A172 (cell line): ENCODE results near the gene CSPG4. TPM values are rescaled to one million over a fixed set of nuclear protein-coding genes. Genes with fewer than 3 reads are reported as not detected.
"Not testable (repeated sequence)": the region's sequence is repeated elsewhere in the genome, so short reads cannot be mapped to it uniquely, and the experiment has no call there.

ENCODE experiments used
- DNase-seq: peaks from one replicate; pipeline ENCODE4 v3.0.0-alpha.2; 2015; ENCODE audit warnings: low spot score
- total RNA-seq: library from RNA; depleted of rRNA; stranded (reverse); fragments of >200 nt; shearing (Covaris generic); gene quantifications from 2 replicates; pipeline ENCODE4 v1.2.3, GENCODE V29; 2014; rRNA removed

Gene CSPG4, protein sequence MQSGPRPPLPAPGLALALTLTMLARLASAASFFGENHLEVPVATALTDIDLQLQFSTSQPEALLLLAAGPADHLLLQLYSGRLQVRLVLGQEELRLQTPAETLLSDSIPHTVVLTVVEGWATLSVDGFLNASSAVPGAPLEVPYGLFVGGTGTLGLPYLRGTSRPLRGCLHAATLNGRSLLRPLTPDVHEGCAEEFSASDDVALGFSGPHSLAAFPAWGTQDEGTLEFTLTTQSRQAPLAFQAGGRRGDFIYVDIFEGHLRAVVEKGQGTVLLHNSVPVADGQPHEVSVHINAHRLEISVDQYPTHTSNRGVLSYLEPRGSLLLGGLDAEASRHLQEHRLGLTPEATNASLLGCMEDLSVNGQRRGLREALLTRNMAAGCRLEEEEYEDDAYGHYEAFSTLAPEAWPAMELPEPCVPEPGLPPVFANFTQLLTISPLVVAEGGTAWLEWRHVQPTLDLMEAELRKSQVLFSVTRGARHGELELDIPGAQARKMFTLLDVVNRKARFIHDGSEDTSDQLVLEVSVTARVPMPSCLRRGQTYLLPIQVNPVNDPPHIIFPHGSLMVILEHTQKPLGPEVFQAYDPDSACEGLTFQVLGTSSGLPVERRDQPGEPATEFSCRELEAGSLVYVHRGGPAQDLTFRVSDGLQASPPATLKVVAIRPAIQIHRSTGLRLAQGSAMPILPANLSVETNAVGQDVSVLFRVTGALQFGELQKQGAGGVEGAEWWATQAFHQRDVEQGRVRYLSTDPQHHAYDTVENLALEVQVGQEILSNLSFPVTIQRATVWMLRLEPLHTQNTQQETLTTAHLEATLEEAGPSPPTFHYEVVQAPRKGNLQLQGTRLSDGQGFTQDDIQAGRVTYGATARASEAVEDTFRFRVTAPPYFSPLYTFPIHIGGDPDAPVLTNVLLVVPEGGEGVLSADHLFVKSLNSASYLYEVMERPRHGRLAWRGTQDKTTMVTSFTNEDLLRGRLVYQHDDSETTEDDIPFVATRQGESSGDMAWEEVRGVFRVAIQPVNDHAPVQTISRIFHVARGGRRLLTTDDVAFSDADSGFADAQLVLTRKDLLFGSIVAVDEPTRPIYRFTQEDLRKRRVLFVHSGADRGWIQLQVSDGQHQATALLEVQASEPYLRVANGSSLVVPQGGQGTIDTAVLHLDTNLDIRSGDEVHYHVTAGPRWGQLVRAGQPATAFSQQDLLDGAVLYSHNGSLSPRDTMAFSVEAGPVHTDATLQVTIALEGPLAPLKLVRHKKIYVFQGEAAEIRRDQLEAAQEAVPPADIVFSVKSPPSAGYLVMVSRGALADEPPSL (N-terminal part only)
- 132 and 171 TPM in 2 replicates for total RNA-seq

DNA sequence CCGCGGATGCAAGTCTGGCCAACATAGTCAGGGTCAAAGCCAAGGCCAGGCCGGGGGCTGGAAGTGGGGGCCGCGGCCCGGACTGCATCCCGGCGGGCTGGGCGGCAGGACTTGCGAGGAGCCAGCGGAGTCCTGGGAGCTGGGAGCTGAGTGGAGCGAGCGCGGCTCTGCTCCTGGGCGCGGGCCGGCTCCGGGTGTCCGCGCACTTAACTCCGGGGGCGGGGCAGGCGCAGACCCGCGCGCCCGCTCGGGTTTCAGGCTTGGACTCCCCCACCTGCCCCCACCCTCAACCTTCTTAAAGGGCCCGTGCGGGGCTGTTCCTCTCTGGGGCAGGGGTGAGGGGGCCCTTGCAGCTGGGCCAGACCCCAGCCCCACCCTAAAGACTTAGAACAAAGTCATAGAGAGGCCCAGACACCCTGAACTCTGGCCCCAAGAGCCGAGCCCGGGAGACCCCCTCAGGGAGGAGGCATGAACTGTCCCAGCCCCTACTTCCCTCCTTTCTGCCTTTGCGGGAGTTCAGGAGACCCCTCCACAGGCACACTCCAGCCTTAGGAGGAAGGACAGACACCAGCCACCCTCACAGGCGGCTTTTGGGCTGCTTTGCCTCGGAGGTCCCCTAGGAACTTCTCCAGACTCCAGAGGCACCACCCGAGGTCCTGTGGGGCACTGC lies at the start of gene CSPG4:
Gene CSPG4 (minus strand): TSS at position 181 of the 670 bp plus-strand sequence. CDS start 93 bp downstream, at position 88.
- DNase-seq = peak; percentile 46

DNA sequence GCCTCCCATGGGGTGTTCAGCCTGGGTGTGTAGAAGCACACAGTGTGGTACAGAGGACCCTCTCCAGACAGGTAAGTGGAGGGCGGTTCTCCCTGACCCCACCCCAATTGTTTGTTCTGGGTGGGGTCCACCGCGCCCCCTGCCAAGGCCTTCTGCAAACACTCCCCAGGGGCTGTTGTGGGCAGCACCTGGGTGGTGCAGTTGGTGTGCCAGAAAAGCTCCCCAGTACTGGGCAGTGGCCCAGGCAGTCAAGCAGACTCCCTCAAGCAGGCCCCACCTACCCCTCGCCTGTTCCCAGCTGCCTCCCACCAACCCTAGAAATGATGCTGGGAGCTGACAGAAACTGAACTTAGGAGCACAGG lies 49.7 kb upstream of the CSPG4 start:
- DNase-seq = not testable (repeated sequence)

DNA sequence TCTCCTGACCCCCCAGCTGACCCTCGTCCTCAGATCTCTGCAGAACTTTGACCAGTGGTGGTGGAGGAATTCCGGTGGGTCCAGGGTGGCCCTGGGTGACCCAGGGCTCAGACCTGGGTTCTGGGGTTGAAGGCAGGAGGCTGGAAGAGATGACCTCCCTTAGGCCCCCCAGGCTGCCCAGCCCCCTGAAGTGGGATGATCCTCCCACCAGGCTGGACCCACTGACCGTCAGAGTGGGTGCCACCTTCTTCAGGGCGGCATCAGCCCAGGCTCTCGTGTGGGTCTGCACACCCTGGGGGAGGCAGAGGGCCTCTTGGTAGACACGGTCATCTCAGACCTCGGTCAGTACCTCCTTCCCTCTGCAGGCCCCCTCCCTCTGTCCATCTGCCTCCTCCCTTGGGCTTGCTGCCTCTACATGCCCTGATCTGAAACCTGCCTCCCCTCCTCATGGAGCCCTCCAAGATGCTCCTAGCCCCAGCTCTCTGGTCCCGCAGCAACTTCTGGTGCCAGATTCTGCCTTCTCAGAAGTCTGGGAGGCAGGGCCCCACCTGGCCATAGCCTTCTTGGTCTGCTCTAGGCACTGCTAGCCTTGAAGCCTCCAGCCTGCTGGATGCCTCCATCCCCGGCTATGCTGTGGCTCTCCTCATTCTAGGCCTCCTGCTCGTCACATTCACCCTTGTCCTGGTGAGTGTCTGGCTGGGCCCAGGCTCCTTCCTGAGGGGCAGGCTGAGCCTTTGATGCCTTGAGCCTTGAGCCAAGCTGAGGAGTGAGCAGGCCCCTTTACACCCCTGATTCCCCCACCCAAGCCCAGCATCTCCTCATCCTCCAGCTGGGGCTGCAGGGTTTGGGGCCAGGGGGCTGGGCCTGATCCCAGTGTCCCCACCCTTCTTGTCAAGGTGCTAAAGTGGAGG lies 49.1 kb upstream of the CSPG4 start:
- no peak for DNase-seq

DNA sequence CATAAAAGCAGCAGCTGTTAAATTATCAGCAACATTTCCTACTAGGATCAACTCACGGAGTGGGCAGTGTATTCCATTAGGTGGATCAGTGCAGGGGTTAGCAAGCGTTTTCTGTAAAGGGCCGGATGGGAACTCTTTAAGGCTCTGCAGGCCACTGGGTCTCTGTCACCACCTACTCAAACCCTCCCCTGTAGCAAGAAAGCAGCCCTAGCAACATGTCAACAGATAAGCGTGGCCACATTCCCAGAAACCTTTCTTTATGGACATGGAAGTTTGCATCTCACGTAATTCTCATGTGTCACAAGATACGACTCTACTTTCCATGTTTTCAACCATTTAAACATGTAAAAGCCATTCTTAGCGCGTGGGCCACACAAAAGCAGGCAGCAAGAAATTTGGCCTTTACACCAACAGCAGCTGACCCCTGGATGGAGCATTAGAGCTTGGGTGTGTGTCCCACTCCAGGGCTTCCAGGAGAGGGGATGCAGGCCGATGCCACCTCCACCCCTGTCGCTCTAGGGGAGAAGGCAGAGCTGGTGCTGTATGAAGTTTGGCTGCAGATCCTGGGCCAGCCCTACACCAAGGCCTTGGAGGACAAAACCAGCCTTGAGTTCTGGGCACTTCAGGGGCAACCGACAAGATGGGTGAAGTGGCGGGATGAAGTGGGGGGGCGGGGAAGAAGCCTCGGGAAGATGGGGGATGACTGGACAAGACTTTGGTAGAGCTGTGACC lies 48.2 kb upstream of the CSPG4 start:
- DNase-seq = no peak

DNA sequence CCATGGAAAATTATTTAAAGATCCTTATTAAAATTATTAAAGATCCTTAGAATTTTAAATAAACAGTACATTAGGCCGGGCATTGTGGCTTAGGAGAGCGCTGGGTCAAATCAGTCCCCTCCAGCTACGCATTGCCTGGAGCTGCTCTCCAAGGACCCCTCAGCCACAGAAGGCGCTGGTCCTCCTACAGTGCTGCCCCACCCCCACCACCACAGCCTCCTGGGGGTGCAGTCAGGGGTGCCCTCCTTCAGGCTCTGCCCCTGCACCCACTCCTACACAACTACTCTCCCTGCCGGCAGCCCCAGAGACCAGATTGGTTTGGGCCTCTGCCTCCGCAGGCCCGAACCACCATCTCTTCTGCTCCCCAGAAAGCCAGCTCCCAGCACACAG lies 47.5 kb upstream of the CSPG4 start:
- DNase-seq = not testable (repeated sequence)

DNA sequence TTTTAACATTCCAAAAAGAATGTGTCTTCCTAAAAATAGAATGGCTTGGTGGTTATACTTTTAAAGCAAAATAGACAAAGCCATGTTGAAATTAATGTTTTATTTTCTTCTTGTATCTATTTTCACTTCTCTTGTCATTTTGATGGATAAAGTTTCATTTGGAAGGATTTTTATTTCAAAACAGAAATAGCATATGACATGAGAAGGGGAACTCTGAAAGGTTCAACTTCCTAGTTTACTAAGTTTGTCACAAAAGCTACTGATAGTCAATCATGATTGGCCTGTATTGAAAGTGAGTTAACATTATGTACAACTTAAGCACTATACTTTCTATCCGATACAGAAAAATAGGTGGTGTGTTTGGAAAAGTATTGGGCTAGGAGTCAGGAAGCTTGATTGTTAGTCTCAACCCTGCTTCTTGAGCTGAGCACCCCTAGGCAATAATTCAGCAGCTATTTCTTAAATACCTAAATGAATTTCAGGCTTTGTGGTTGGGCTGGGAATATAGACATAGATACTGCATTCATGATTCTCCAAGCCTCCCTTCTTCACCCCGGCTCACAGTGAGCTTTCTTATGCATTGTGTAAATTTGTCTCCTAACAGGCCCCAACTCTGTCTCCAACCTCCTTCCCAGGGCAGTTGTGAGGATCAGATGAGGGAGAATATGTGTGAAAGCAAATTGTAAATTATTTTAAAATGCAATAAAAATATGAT lies 46.9 kb upstream of the CSPG4 start:
- DNase-seq = no peak

DNA sequence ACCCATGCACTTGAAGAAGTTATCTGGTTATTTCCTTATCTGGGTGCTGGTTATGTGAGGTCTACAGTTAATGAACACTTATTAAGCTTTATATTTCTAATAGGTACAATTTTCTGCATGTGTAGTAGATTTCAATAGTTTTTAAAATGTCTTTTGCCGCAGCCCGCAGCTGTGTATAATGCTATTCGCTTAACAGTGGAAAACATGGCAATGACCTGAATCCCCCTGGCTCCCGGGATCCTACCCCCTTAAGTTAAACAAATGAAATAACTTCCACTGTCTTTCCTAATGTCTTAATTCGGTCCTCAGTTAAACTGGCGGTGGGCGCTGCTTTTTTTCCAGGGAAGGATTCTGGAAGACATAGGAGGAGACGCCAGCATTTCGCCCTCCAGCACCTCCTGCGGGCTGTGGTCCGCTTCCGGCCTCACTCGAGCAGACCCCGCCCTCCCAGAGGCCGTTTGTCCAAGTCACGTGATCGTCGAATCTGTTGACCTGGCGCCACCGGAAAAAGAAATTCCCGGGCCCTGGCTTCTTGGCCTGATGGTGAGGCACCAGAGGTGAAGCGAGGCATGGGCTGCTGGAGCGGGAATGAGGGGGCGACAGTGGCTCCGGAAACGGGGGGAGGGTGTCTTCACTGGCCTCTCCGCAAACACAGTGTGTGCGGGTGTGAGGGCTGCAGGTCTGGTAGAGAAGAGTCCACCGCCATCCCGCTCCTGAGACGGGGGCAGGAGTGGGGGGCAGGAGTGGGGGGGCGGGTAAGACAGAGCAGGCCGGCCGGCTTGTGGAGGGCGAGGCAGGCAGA lies 45.6 kb upstream of the CSPG4 start:
- DNase-seq = peak; percentile 87

DNA sequence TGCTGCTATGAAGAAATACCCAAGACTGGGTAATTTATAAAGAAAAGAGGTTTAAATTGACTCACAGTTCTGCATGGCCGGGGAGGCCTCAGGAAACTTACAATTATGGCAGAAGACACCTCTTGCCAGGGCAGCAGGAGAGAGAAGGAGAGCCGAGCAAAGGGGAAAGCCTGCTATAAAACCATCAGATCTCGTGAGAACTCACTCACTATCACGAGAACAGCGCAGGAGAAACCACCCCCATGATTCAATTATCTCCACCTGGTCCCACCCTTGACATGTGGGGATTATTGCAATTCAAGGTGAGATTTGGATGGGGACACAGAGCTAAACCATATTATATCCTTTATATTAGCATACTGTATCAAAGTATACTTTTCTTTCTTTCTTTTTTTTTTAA lies 42.2 kb upstream of the CSPG4 start:
- not testable (repeated sequence) for DNase-seq

DNA sequence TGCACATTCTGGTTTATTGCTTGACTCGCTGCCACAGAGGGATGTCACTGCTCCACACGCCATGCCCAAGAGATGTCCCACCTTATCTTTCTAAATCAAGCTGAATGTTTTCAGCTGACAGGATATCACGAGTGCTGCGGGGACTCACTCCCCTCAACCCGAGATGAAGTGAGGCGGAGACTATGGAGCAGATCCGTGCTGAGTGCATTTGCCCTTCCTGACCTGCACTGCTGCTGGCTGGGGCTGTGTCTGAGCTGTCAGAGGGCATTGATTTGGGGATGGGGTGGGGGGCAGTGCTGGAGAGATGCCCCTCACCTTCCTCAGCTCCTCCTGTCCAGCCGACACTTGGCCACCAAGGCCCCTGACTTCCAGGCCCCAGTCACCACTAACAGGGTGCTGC lies 40.5 kb upstream of the CSPG4 start:
- DNase-seq = no peak

DNA sequence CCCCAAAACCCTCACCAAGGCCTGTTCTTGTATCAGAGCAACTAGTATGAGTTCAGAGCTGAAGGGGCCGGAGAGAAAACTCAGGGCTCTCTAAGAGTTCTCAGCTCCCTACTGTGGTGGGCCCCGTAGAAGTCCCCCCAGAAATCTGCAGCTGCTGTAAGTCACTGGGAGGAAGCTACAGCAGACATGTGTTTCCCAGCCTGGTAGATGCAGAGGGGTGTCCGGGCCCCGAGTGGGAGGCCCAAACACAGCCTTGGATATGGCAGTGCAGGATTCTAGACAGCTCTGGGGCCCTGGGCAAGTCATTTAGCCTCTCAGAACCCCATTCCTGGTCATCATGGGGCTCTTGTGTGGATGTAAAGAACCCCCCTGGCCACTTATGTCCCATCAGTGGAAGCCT lies 39.2 kb upstream of the CSPG4 start:
- DNase-seq = no peak

DNA sequence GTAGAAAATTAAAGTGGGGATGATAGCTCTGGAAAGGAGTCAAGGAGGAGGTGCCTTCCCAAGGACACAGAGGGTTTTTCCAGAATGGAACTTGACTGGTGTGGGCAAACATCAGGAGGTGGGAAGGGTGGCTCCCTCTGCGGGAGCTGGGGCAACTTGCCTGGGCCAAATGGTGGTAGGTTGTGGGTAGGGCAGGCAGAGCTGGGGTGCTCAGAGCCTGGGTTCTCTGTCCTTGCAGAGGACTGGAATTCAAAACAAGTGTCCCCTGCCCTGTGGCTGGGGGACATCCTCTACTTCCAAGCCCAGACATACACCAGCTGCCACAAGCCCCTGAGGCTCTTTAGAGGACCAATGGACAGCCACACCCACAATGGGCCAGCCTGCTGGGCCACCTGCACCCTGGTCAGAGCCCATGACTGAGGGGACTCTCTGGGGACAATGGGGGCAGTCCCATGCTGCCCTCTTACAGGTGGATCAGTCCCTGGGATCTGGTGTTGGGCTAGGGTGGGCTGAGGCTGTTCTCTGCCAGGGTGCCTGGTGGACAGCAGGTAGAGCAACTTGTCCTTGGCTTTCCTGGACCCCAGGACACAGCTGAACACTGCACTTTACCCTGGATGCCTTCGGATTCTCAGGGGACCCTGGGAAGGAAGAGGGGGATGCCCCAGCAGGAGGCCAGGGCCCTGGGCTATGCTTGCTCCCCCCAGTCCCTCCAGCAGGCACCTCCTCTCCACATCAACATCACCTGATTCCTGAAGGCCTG lies 38.6 kb upstream of the CSPG4 start:
- DNase-seq = no peak

DNA sequence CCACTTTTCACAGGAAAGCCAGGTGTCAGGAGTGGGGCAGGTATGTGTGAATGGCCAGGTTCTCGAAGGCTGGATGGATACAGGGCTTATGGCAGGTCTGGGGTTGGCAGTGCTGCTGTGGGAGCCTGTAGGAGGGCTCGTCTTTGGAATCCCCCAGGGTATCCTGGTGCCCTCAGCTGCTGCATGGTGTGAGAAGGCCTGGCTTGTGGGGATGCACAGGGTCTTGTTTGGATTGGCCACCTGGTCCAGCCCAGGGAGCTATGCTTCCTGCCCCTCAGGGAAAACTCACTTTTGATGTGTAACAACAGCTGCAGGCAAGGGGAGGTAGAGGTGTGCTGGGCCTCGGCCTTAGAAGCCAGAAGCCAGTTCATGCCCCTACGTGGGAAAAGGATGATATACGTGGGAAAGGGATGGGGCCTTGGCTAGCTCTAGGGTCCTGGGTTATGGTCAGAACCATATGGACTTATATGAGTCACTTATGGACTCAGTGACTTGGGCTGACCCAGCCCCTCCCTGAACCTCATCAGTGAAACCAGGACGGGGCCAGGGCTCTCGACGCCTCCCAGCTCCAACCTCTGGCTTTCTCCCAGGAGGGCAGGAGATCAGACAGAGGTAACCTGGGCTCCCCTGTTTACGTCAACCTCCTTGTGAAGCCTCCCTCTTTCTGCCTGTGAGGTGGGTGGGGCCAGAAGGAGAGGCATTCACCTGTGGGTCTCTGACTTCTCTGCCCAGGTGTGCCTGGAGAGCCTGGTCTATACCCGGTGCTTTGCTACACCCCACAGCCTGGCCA lies 37.8 kb upstream of the CSPG4 start:
- no peak for DNase-seq

DNA sequence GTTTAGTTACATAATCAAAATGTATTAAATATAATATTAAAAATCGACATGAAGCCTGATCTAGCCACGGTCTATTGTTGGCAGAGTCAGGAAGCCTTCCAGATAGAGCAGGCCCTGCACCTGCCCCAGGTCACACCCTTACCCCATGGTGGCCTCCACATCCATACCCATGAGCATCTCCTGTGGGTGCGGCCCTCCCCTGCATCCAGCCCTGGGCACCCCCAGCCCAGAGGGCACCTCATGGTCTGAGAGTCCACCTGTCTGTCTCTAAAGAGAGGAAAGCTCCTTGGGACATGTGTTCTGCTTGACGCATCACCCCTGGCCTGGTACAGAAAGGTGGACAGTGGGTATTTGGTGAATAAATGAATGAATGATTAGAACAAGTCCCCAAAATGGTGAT lies 37.2 kb upstream of the CSPG4 start:
- no peak for DNase-seq

DNA sequence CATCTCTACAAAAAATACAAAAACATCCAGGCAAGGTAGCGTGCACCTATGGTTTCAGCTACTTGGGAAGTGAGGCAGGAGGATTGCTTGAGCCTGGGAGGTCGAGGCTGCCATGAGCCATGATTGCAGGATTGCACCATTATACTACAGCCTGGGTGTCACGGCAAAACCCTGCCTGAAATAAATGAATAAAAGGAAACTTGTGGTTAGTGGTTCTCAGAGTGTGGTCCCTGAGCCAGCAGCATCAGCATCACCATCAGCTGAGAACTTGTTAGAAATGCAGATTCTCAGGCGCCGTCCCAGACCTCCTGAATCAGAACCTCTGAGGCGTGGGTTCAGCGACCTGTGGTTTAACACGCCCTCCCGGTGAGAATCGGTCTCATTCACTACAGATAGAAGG lies 36.2 kb upstream of the CSPG4 start:
- DNase-seq = not testable (repeated sequence)

DNA sequence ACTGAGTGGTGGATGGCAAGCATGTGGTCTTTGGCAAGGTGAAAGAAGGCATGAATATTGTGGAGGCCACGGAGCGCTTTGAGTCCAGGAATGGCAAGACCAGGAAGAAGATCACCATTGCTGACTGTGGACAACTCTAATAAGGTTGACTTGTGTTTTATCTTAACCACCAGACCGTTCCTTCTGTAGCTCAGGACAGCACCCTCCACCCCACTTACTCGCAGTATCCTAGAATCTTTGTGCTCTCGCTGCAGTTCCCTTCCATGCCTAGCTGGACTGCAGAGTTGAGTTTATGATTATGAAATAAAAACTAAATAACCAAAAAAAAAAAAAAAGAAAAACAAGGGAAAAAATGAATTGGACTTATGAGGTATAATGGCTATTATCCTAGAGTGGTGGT lies 34.5 kb upstream of the CSPG4 start:
- DNase-seq = not testable (repeated sequence)

DNA sequence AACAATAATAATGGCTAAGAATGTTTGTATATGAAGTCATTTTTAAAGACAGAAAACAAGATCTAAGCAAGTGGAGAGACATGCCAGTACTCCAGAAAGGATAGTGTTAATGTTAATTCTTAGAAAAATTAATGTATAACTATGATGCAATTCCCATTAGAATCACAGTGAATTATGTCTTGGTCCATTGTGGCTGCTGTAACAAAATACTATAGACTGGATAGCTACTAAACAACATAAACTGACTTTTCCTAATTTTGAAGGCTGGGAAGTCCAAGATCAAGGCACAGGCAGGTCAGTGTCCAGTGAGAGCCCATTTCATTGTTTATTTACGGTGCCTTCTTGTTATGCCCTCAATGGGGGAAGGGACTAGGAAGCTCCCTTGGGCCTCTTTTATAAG lies 32.7 kb upstream of the CSPG4 start:
- no peak for DNase-seq

DNA sequence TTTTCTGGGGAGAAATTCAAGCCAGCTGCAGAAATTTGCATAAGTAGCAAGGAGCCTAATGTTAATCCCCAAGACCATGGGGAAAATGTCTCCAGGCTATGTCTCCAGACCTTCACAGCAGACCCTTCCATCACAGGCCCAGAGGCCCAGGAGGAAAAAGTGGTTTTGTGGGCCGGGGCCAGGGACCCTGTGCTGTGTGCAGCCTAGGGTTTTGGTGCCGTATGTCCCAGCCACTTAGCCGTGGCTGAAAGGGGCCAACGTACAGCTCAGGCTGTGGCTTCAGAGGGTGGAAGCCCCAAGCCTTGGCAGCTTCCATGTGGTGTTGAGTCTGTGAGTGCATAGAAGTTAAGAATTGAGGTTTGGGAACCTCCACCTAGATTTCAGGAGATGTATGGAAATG lies 29.7 kb upstream of the CSPG4 start:
- not testable (repeated sequence) for DNase-seq
